Inferior parietal cortex (tissue), 1 donor: ENCODE results near the gene PDE8B.
A peak's percentile ranks its signal among the peaks of the same experiment; 100 is the strongest.

Source experiments
- DNase-seq: peaks from one replicate; pipeline ENCODE4 v3.0.0-alpha.2; 2016; ENCODE audit errors: extremely low spot score

Gene PDE8B

GRCh38 chr5:77325921-77326541 lies 115.6 kb downstream of the PDE8B start:
- no peak for DNase-seq

GRCh38 chr5:77326986-77327734 lies 116.7 kb downstream of the PDE8B start:
- no peak for DNase-seq

- DNase-seq: no peak
Measured at GRCh38 chr5:77328930-77329647, 118.6 kb downstream of the PDE8B start.

- DNase-seq: no peak
Measured at GRCh38 chr5:77329664-77330430, 119.4 kb downstream of the PDE8B start.

- peak; percentile 40 for DNase-seq
Measured at GRCh38 chr5:77333036-77333435, 122.6 kb downstream of the PDE8B start.

- DNase-seq: no peak
Measured at GRCh38 chr5:77333451-77334123, 123.1 kb downstream of the PDE8B start.

- DNase-seq: no peak
Measured at GRCh38 chr5:77337246-77337645, 126.8 kb downstream of the PDE8B start.

GRCh38 chr5:77337686-77338085 lies 127.2 kb downstream of the PDE8B start:
- DNase-seq: no peak

- no peak for DNase-seq
Measured at GRCh38 chr5:77339337-77339890, 128.9 kb downstream of the PDE8B start.

- DNase-seq: no peak
Measured at GRCh38 chr5:77343165-77343564, 132.7 kb downstream of the PDE8B start.

- DNase-seq: no peak
Measured at GRCh38 chr5:77347435-77348098, 137.1 kb downstream of the PDE8B start.

GRCh38 chr5:77353251-77353650 lies 142.8 kb downstream of the PDE8B start:
- DNase-seq: no peak

GRCh38 chr5:77354454-77354853 lies 144.0 kb downstream of the PDE8B start:
- DNase-seq: no peak

GRCh38 chr5:77355080-77355479 lies 144.6 kb downstream of the PDE8B start:
- no peak for DNase-seq

- DNase-seq: no peak
Measured at GRCh38 chr5:77355751-77356150, 145.3 kb downstream of the PDE8B start.

GRCh38 chr5:77356740-77357139 lies 146.3 kb downstream of the PDE8B start:
- DNase-seq: no peak

- DNase-seq: peak; percentile 65
Measured at GRCh38 chr5:77358255-77359205, 148.1 kb downstream of the PDE8B start.

- no peak for DNase-seq
Measured at GRCh38 chr5:77359231-77359630, 148.8 kb downstream of the PDE8B start.

GRCh38 chr5:77360381-77360780 lies 149.9 kb downstream of the PDE8B start:
- DNase-seq: no peak
